Ramos (cell line): ENCODE measurements around the gene RNF19B.
"Not testable (repeated sequence)": the region's sequence is repeated elsewhere in the genome, so short reads cannot be mapped to it uniquely, and the experiment has no call there.

Experiments used
- in situ Hi-C: fragments of 300-500 bp; cut with MboI; formaldehyde crosslinking; loops from one replicate; pipeline ENCODE4 v1.14.3; 2022; ENCODE audit warnings: low sequenced_read_pairs; ENCODE audit not compliant: unreplicated experiment

Gene RNF19B

GRCh38 chr1:32934535-32934934, 30.1 kb downstream of the RNF19B start:
- in situ Hi-C loops, result loop anchor here (5.0 kb wide), 1 partner anchor 123 kb away; no protein-coding TSS in a partner anchor

GRCh38 chr1:32933742-32934322, 30.8 kb downstream of the RNF19B start:
- in situ Hi-C loops, result loop anchor here (5.0 kb wide), 1 partner anchor 123 kb away; no protein-coding TSS in a partner anchor

- in situ Hi-C loops, result loop anchor here (5.0 kb wide), 1 partner anchor 126 kb away; no protein-coding TSS in a partner anchor
Measured at GRCh38 chr1:32931760-32932159, 32.8 kb downstream of the RNF19B start.

- in situ Hi-C loops, result no loop called here
Measured at GRCh38 chr1:32929366-32929765, 35.2 kb downstream of the RNF19B start.

- in situ Hi-C loops, result no loop called here
Measured at GRCh38 chr1:32928715-32929114, 35.9 kb downstream of the RNF19B start.

- in situ Hi-C loops, result no loop called here
Measured at GRCh38 chr1:32928285-32928684, 36.3 kb downstream of the RNF19B start.

- in situ Hi-C loops, result no loop called here
Measured at GRCh38 chr1:32927441-32927840, 37.2 kb downstream of the RNF19B start.

- in situ Hi-C loops, result no loop called here
Measured at GRCh38 chr1:32926562-32926961, 38.0 kb downstream of the RNF19B start.

GRCh38 chr1:32925403-32926162, 39.0 kb downstream of the RNF19B start:
- in situ Hi-C loops, result no loop called here

- in situ Hi-C loops, result no loop called here
Measured at GRCh38 chr1:32924881-32925344, 39.7 kb downstream of the RNF19B start.

- in situ Hi-C loops, result no loop called here
Measured at GRCh38 chr1:32920833-32921232, 43.8 kb downstream of the RNF19B start.

GRCh38 chr1:32919811-32920733, 44.5 kb downstream of the RNF19B start:
- in situ Hi-C loops, result no loop called here

- in situ Hi-C loops, result no loop called here
Measured at GRCh38 chr1:32918179-32918578, 46.4 kb downstream of the RNF19B start.

GRCh38 chr1:32917521-32917920, 47.1 kb downstream of the RNF19B start:
- in situ Hi-C loops, result no loop called here

GRCh38 chr1:32915766-32916706, 48.6 kb downstream of the RNF19B start:
- in situ Hi-C loops, result no loop called here

GRCh38 chr1:32910319-32910718, 54.3 kb downstream of the RNF19B start:
- in situ Hi-C loops, result no loop called here

- in situ Hi-C loops, result no loop called here
Measured at GRCh38 chr1:32907435-32907834, 57.2 kb downstream of the RNF19B start.

- in situ Hi-C loops, result no loop called here
Measured at GRCh38 chr1:32906654-32907053, 58.0 kb downstream of the RNF19B start.

- in situ Hi-C loops, result not testable (repeated sequence)
Measured at GRCh38 chr1:32905588-32905987, 59.0 kb downstream of the RNF19B start.

GRCh38 chr1:32904797-32905196, 59.8 kb downstream of the RNF19B start:
- in situ Hi-C loops, result no loop called here
